Measurements from ENCODE around the gene GCFC2.
"Not testable (repeated sequence)": the region's sequence is repeated elsewhere in the genome, so short reads cannot be mapped to it uniquely, and the experiment has no call there.

GCFC2 gene

GRCh38 chr2:75710577-75711253 lies at the start of gene GCFC2:
GCFC2 (minus strand) TSS chr2:75710915; CDS start chr2:75710855, 60 bp downstream.
- DNase-seq: peak; percentile 81

GRCh38 chr2:75752828-75753227 lies 42.1 kb upstream of the GCFC2 start:
- DNase-seq: no peak

- no peak for DNase-seq
Observed at GRCh38 chr2:75751824-75752468, 41.2 kb upstream of the GCFC2 start.

- DNase-seq: no peak
Observed at GRCh38 chr2:75751360-75751759, 40.6 kb upstream of the GCFC2 start.

- no peak for DNase-seq
Observed at GRCh38 chr2:75737961-75738360, 27.2 kb upstream of the GCFC2 start.

GRCh38 chr2:75736276-75736675 lies 25.6 kb upstream of the GCFC2 start:
- DNase-seq: no peak

GRCh38 chr2:75729861-75730260 lies 19.1 kb upstream of the GCFC2 start:
- DNase-seq: no peak

- DNase-seq: no peak
Observed at GRCh38 chr2:75728614-75729419, 18.1 kb upstream of the GCFC2 start.

- DNase-seq: no peak
Observed at GRCh38 chr2:75722687-75723086, 12.0 kb upstream of the GCFC2 start.

GRCh38 chr2:75720525-75720924 lies 9.8 kb upstream of the GCFC2 start:
- no peak for DNase-seq

- no peak for DNase-seq
Observed at GRCh38 chr2:75719616-75720015, 8.9 kb upstream of the GCFC2 start.

- DNase-seq: no peak
Observed at GRCh38 chr2:75716406-75716805, 5.7 kb upstream of the GCFC2 start.

GRCh38 chr2:75711590-75711989 lies 875 bp upstream of the GCFC2 start:
- not testable (repeated sequence) for DNase-seq

- DNase-seq: no peak
Observed at GRCh38 chr2:75710220-75710576, 517 bp downstream of the GCFC2 start.

GRCh38 chr2:75709297-75709696 lies 1.4 kb downstream of the GCFC2 start:
- DNase-seq: no peak

GRCh38 chr2:75707901-75708300 lies 2.8 kb downstream of the GCFC2 start:
- DNase-seq: no peak

- no peak for DNase-seq
Observed at GRCh38 chr2:75705921-75706320, 4.8 kb downstream of the GCFC2 start.

GRCh38 chr2:75703589-75704287 lies 7.0 kb downstream of the GCFC2 start:
- no peak for DNase-seq

GRCh38 chr2:75702593-75702992 lies 8.1 kb downstream of the GCFC2 start:
- no peak for DNase-seq

- no peak for DNase-seq
Observed at GRCh38 chr2:75698918-75699317, 11.8 kb downstream of the GCFC2 start.

- DNase-seq: no peak
Observed at GRCh38 chr2:75688196-75688595, 22.5 kb downstream of the GCFC2 start.

- not testable (repeated sequence) for DNase-seq
Observed at GRCh38 chr2:75683430-75683829, 27.3 kb downstream of the GCFC2 start.

GRCh38 chr2:75680402-75680801 lies 30.3 kb downstream of the GCFC2 start:
- no peak for DNase-seq
